ENCODE measurements around the gene ZNF470.

The ZNF470 gene

DNA sequence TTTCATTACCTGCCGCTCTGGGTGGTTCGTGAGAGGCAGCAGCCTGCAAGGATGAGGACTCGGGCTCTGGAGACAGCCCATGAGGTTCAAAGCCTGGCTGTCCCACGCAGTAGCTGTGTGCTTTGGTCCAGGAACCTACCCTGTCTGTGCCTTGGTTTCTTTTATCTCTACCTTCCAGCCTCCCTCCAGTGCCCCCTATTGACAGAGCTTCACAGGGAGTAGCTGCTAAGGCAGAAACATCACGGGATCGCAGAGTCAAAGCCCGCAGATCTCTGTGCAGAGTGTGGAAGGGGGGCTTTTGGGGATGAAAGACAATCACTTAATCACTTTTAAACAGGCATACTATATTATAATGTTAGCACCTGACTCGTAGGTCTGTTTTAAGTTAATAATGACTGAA is 44.0 kb downstream of the ZNF470 start:
- DNase-seq, result no peak

DNA sequence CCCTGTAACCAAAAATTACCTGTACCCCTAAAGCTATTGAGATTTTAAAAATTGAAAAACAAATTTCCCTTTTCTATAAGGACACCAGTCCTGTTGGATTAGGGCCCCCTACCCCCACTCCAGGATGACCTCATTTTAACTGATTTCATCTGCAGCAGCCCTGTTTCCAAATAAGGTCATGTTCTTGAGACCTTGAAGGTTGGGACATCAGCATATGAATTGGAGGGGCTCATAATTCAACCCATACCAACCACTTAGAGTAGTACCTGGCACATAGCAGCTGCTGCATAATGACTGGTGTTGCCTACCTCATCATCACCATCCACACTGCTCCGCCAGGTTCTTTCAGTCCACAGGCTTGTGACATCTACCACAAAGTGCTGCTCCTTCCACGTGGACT is 45.5 kb downstream of the ZNF470 start:
- DNase-seq, result no peak

DNA sequence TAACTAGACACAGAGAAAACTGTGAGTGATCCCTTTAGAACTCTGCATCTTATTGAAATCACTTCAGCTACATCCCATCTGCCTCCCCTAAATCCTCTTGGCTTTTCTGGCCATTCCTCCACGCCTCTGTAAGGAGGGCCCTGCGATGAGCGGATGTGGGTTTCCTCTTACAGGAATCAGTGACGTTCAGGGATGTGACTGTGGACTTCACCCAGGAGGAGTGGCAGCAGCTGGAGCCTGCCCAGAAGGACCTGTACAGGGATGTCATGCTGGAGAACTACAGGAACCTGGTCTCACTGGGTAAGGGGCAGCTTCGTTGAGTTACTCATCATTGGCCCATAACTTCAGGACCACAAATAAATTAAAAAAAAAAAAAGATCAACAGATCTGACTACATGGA is 46.4 kb downstream of the ZNF470 start:
- no peak for DNase-seq

DNA sequence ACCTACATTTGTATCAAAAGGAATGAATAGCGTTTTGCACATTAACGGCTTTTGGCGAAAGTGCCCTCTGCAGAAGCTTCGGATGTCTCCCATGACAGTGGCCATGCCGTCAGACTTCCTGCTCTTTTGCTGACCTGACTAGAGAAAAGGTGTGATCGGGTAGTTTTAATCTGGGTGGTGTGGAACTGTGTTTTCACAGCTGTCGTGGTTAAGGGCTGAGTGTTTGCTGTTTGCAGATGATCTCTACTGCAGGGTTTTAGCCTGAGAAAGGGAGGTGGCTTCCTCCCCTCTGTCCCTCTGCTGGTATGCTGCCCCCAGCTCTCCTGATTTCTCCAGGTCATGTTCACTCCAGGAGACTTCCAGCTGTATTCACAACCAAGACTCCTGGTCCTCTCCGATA is 50.3 kb downstream of the ZNF470 start:
- no peak for DNase-seq

DNA sequence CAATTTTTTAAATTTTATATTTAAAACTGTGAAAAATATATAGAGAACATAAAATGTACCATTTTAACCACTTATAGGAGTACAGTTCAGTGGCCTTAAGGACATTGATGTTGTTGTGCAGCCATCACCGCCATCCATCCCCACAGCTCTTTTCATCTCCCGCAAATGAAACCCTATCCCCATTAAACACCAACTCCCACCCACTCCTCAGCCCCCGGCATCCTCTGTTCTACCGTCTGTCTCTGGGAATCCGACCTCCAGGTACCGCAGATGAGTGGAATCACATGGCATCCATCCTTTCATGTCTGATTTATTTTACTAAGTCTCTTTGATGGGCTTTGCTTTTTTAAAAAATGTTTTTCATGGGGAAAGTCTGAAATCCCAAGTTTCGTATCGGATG is 51.9 kb downstream of the ZNF470 start:
- no peak for DNase-seq

DNA sequence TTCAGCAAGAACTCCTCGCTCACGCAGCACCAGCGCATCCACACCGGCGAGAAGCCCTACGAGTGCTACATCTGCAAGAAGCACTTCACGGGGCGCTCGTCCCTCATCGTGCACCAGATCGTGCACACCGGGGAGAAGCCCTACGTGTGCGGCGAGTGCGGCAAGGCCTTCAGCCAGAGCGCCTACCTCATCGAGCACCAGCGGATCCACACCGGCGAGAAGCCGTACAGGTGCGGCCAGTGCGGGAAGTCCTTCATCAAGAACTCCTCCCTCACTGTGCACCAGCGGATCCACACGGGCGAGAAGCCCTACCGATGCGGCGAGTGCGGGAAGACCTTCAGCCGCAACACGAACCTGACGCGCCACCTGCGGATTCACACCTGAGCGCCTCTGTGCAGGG is 55.1 kb downstream of the ZNF470 start:
- no peak for DNase-seq

DNA sequence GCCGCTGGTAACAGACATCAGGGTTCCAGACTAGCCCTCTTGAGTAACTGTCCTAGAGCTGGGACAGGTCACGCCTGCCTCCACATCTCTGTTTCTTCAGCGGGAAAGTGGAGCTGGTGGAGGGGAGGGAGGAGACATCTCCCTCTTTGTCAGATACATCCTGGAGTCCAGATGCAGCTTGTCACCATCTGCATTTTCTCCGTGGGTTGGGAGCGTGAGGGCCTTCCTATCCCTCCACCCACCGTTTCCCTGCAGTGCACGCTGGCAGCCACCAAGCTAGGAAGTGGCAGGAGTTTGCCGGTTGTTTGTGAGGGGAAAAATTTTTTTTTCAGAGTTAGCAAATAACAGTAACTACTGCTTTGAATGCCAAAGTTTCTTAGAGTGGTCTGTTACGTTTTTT is 55.7 kb downstream of the ZNF470 start:
- no peak for DNase-seq

DNA sequence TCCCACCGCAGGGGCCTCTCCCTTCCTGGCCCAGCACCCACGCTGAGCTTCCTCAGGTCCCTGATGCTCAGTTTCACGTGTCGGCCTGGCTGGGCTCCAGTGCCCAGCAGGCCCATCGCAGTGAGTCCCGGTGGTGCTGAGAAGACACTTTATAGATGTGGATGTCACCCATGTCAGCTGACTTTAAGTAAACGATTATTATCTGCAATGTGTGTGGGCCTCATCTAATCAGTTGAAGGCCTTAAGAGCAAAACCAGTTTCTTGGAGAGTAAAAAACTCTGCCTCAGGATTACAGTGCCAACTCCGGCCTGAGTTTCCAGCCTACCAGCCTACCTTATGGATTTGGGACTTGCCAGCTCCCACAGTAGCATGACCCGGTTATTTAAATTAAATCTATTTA is 58.4 kb downstream of the ZNF470 start:
- DNase-seq, result no peak

DNA sequence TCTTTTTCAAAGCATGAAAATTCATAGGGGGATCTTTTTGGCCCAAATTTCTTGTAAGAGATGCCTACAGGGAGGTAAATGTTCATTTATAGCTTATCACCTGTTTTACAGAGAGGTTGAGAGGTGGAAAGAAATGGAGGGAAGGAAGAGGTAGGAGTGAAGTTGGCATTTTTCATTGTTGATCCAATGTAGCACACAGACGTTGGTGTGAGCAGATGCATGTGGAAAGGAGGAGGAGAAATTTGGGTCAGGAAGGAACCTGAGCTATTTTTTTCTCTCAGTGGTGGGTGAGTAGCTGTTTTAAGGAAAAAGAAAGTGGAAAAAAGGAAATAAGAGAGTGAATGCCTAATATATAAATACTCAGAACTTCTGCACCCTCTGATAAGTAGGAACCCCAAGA is 65.8 kb downstream of the ZNF470 start:
- DNase-seq, result no peak

DNA sequence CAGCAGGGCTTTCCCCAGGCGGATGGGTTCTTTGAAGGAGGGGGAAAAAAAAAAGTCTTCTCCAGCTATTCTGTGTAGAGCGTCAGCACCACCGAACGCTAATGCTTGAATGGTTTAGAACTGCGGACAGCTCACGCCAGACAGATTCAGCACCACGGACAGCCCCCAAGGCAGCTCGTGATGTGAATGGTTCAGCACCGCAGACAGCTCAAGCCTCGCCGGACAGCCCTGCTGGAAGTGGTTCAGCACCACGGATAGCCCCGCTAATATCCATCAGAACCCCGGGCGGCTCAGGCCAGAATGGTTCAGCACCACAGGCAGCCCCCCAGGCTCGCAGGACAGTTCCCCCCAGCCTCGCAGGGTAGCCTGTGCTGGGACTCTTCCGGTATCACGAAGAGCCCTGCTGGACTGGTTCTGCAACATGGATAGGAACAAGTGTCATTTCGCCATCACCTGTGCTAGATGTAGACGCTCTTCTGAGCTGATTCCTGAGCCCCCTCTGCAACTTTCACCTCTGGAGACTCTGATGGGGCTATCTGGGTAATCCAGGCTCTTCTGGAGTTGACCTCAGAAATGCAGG is 70.8 kb downstream of the ZNF470 start:
- DNase-seq, result peak; percentile 44 to 46

Data from hippocampal formation (tissue), 2 donors.